Epithelial cell of proximal tubule (primary cell): ENCODE data around the gene CFAP299. TPM values are rescaled to one million over a fixed set of nuclear protein-coding genes. Genes with fewer than 3 reads are reported as not detected.

Experiments
- DNase-seq: peaks from one replicate; pipeline ENCODE4 v3.0.0-alpha.2; 2011; ENCODE audit warnings: low read depth
- H3K4me3 ChIP-seq: 2 replicates; pipeline ENCODE4 v1.5.1; 2011; ENCODE audit warnings: low read depth, mild to moderate bottlenecking, low read length
- CTCF ChIP-seq: conservative IDR thresholded peaks from 2 replicates; pipeline ENCODE4 v1.5.1; 2012; ENCODE audit warnings: low read depth, mild to moderate bottlenecking, low read length
- total RNA-seq: library from RNA; depleted of rRNA; stranded (reverse); fragments of >200 nt; gene quantifications from 2 replicates; pipeline ENCODE4 v1.2.3, GENCODE V29; 2015

CFAP299 gene
- total RNA-seq, 1 donor from 2014 or later, result not detected

DNA sequence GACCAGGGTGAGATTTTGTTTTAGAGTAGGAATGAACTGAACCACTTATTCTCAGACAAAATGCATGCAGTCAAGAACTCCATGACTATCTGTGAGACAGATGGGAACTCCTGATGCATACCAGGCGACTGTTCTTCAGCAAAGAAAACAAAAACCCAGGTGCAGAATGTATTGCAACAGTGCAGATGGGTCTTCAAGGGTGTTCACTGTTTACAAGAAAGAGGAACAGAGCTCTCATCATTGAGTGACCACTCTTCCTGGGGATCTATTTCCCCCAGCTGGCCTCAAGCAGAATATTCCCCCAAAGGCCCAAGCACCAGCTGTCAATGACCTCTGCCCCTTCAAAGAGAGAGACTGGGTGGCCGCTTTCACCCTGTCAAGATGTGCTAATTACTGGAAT is 655.3 kb downstream of the CFAP299 start:
- H3K4me3 ChIP-seq, result no peak overlapping the region

GRCh38 chr4:80999943-81000342 is 664.4 kb downstream of the CFAP299 start:
- TF ChIP-seq CTCF, result no peak
- DNase-seq, result no peak
- H3K4me3 ChIP-seq, result no peak overlapping the region

More for the DNA sequence above, 655.3 kb downstream of the CFAP299 start:
- DNase-seq, result no peak
- no peak for TF ChIP-seq CTCF

GRCh38 chr4:81003597-81004111 is 668.1 kb downstream of the CFAP299 start:
- no peak for TF ChIP-seq CTCF
- no peak for DNase-seq
- H3K4me3 ChIP-seq, result no peak overlapping the region

DNA sequence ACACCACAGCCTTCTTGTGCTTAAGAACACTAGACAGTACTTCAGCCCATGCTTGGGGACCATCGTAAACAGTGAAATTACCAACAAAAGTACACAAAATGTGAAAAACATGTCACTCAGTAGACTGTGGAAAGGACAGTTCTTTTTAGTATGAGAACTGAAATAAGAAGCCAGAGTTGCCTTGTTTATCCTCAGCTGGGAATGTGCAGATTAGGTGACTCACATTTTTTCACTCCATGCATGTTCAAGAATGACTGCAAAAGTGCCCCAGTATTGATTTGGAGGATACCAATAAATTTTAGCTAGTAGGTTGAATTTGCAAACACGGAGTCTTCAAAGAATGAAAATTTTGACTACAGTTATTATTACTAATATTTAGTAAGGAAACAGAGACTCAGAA is 671.9 kb downstream of the CFAP299 start:
- H3K4me3 ChIP-seq, result no peak overlapping the region
- no peak for TF ChIP-seq CTCF

More for the DNA sequence above, 671.9 kb downstream of the CFAP299 start:
- no peak for DNase-seq

Other genes starting within 250 kb of the CFAP299 start
- 0.51 and 3.7 TPM in 2 replicates for gene PRDM8, start 138.2 kb upstream of the CFAP299 start, total RNA-seq
- 2.3 and 5.8 TPM in 2 replicates for gene FGF5, start 69.1 kb upstream of the CFAP299 start, total RNA-seq